Tibial artery (tissue), 4 donors: ENCODE measurements around the gene CLIC1.

Experiments used
- DNase-seq, 2 donors: peaks; one replicate each; pipeline ENCODE4 v3.0.0-alpha.2; 2019
- H3K27ac ChIP-seq, 2 donors: fragments of 200-600 bp; sonication (generic) in 1 of 2; 1 replicate in 1 of 2; 2 replicates in 1 of 2; pipeline ENCODE4 v1.5.1; 2018 to 2019; ENCODE audit warnings: mild to moderate bottlenecking in 1 of 2
- H3K27me3 ChIP-seq, 2 donors: fragments of 200-600 bp; sonication (generic) in 1 of 2; one replicate each; pipeline versions ENCODE4 v1.5.1 to v1.6.0; 2016 to 2019
- H3K36me3 ChIP-seq, 3 donors: fragments of 200-600 bp; sonication (generic) in 2 of 3; one replicate each; pipeline ENCODE4 v1.5.1; 2016 to 2019; ENCODE audit warnings: mild to moderate bottlenecking in 2 of 3
- H3K4me1 ChIP-seq, 4 donors: fragments of 200-600 bp; sonication (generic) in 2 of 4; 1 replicate in 3 of 4; 2 replicates in 1 of 4; pipeline ENCODE4 v1.5.1; 2016 to 2019
- H3K4me3 ChIP-seq, 2 donors: fragments of 200-600 bp; sonication (generic) in 1 of 2; 1 replicate in 1 of 2; 2 replicates in 1 of 2; pipeline ENCODE4 v1.5.1; 2018 to 2019; ENCODE audit warnings: mild to moderate bottlenecking in 2 of 2
- H3K9me3 ChIP-seq, 3 donors: fragments of 200-600 bp; sonication (generic) in 1 of 3; one replicate each; pipeline ENCODE4 v1.5.1; 2016 to 2019
- intact Hi-C: fragments of 100-400 bp; cut with DNase I; formaldehyde crosslinking; loops from one replicate; pipeline ENCODE4 v1.15.0; 2023; ENCODE audit warnings: low total_unique reads
- TF ChIP-seq, protein P1 (sequence below), 2 experiments: fragments of 200-600 bp in 1 of 2; fragments of 450-650 bp in 1 of 2; IDR thresholded peaks; one replicate each; pipeline ENCODE4 v1.5.1; 2017 to 2019; ENCODE audit warnings: antibody characterized with exemption in 2 of 2, mild to moderate bottlenecking in 1 of 2, moderate library complexity in 1 of 2

The CLIC1 gene

DNA sequence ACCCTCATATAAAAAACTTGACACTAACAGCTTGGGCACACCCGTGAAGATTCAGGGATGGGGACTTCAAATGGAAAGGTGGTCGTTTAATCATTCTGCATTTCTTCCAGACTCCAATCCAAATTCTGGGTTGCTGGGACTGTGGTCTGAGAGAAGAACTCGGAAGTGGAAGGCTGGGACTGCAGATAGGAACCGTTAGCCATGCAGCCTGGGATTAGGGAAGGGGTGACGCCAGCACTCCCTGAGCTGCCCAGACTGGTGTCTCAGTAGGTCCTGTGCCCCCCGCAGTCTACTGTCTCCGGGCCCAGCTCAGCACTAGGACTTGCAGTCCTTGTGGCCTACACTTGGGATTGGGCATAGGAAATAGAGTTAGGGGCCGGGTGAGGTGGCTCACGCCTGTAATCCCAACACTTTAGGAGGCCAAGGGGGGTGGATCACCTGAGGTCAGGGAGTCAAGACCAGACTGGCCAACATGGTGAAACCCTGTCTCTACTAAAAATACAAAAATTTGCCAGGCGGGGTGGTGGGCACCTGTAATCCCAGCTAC is 511 bp upstream of the CLIC1 start:
- TF ChIP-seq, protein P1, sequence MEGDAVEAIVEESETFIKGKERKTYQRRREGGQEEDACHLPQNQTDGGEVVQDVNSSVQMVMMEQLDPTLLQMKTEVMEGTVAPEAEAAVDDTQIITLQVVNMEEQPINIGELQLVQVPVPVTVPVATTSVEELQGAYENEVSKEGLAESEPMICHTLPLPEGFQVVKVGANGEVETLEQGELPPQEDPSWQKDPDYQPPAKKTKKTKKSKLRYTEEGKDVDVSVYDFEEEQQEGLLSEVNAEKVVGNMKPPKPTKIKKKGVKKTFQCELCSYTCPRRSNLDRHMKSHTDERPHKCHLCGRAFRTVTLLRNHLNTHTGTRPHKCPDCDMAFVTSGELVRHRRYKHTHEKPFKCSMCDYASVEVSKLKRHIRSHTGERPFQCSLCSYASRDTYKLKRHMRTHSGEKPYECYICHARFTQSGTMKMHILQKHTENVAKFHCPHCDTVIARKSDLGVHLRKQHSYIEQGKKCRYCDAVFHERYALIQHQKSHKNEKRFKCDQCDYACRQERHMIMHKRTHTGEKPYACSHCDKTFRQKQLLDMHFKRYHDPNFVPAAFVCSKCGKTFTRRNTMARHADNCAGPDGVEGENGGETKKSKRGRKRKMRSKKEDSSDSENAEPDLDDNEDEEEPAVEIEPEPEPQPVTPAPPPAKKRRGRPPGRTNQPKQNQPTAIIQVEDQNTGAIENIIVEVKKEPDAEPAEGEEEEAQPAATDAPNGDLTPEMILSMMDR (IDR thresholded peaks at IDR 0.05): no peak
- intact Hi-C loops: loop anchor here (5.0 kb wide), 1 partner anchor 35 kb away; the partner anchor contains the start of gene ABHD16A
- peak overlapping the region; percentile 86 to 96 for H3K27ac ChIP-seq
- H3K9me3 ChIP-seq: no peaks in the 10 kb centered on the region
- peaks cover 24 to 25% (median 25%) of the 10 kb centered on the region in 3 donors for H3K36me3 ChIP-seq
- no peak for DNase-seq
- peaks cover 0 to 48% (median 28%) of the 10 kb centered on the region in 4 donors for H3K4me1 ChIP-seq
- H3K4me3 ChIP-seq: peak overlapping the region; percentile 64 to 87
- H3K27me3 ChIP-seq: no peaks in the 10 kb centered on the region

DNA sequence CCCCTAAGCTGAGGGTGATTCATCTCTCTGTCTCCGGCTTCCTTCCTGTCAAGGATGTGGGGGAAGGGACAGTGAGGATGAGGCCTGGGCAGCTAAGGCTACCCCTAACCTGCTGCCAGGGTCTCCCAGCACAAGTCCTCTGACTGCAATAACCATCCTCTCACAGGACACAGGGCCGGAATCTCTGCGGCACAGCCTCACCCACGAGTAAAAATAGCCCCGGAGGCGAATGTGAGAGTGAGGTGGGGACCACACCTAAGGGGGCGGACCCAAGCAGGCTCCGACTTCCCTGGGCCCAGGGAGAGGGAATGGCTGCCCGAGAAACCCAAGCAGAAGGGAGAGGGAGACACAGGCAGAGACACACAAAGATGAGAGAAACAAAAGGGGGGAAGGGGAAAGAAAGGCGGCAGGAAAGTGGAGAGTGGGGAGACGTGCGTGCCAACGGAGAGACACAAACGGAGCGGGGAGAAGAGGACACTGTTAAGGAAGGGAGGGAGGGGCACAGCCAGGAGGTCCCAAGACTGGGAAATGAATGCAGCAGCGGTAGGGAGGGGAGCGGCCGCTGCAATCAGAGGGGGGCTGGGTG is 1.4 kb downstream of the CLIC1 start:
- Histone ChIP-seq H3K4me3 (peak overlapping the region; percentile 64 to 87), H3K27ac (peak overlapping the region; percentile 86 to 96), H3K36me3 (peaks cover 37 to 38% (median 38%) of the 10 kb centered on the region in 3 donors), H3K4me1 (peaks cover 0 to 49% (median 28%) of the 10 kb centered on the region in 4 donors), H3K9me3 (no peaks in the 10 kb centered on the region), H3K27me3 (no peaks in the 10 kb centered on the region)
- intact Hi-C loops: loop anchor here (5.0 kb wide), 1 partner anchor 33 kb away; the partner anchor contains the start of gene ABHD16A
- TF ChIP-seq, protein P1 (IDR thresholded peaks at IDR 0.05): no peak
- peak; percentile 53 to 78 for DNase-seq

DNA sequence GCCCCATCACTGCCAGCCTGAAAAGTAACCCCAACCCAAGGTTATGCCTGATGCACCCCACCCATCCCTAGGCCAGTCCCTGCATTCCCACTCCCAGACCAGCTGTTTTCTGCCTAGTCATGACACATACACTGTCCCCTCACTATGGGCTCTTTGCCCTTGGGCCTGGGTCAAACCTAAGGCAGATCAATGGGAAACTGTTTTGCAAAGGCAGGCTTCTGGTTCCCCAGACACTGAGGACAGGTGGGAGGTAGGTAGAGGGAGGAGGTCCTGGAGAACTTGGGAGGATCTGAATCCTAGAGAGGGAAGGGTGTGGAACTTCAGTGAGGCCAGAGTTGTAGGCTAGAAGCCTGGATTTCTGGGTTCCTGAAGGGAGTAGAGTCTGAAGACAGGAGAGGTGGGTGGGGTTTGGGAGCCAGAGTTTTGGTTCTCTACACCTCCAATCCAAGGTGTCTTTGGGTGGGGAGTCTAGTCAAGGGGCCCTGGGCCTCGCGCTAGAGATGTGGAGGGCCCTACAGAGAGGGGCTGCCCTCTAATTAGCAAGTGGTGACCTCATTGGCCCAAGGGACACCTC is 2.0 kb downstream of the CLIC1 start:
- H3K4me1 ChIP-seq: peaks cover 0 to 46% (median 27%) of the 10 kb centered on the region in 4 donors
- intact Hi-C loops: no loop called here
- DNase-seq: no peak
- H3K4me3 ChIP-seq: peak overlapping the region; percentile 64 to 87
- H3K27me3 ChIP-seq: no peaks in the 10 kb centered on the region
- H3K9me3 ChIP-seq: no peaks in the 10 kb centered on the region
- H3K27ac ChIP-seq: peak overlapping the region; percentile 86 to 96
- TF ChIP-seq, protein P1 (IDR thresholded peaks at IDR 0.05): no peak
- peaks cover 37 to 38% (median 38%) of the 10 kb centered on the region in 3 donors for H3K36me3 ChIP-seq

DNA sequence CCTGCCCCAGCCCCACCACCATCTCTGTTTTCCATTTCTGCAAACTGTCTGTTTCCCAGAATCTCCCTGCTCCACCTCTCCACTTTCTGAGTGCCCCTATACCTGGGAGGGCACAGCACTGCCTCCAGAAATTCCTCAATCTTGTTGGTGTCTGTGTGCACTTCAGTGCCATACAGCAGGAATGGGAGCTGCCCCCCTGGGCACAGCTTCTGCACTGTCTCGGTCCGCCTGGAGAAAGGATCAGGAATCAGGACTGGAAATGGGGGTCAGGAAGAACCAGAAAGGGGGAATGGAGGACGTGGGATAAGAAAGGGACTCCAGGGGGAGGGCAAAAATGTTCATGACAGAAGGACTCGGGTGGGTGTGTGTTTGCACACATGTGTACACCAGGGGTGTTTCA is 2.6 kb downstream of the CLIC1 start:
- Histone ChIP-seq H3K9me3 (no peaks in the 10 kb centered on the region), H3K4me1 (peaks cover 0 to 46% (median 27%) of the 10 kb centered on the region in 4 donors), H3K4me3 (peak overlapping the region in 1 of 2 donors; percentile 87), H3K36me3 (peaks cover 37 to 38% (median 38%) of the 10 kb centered on the region in 3 donors), H3K27ac (peak overlapping the region; percentile 86 to 96), H3K27me3 (no peaks in the 10 kb centered on the region)
- intact Hi-C loops: no loop called here
- TF ChIP-seq, protein P1 (IDR thresholded peaks at IDR 0.05): no peak
- DNase-seq: no peak

DNA sequence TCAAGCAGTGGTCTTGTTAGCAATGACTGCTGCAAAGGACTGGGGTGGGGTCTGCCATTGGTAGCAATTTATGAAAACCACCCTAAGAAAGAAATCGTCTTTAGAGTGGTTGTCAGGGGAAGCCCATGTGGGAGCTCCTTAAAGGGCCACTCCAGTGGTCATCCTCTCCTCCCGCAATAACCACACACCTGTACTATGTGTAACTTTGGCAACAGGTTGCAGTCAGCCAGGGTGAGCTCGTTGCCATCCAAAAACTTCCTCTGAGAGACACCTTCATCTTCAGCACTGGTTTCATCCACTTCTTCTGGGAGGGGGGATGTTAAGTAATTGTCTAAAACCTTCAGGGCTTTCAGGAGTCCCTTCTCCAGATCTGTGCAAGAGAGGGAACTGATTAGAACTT is 4.3 kb downstream of the CLIC1 start:
- intact Hi-C loops: no loop called here
- H3K4me3 ChIP-seq: no peak overlapping the region
- no peak for DNase-seq
- TF ChIP-seq, protein P1 (IDR thresholded peaks at IDR 0.05): no peak
- peaks cover 0 to 49% (median 40%) of the 10 kb centered on the region in 4 donors for H3K4me1 ChIP-seq
- no peak overlapping the region for H3K27ac ChIP-seq
- H3K9me3 ChIP-seq: no peaks in the 10 kb centered on the region
- H3K36me3 ChIP-seq: peaks cover 44 to 53% (median 45%) of the 10 kb centered on the region in 3 donors
- no peaks in the 10 kb centered on the region for H3K27me3 ChIP-seq
